GM12878 (cell line): ENCODE measurements around the gene STARD13. TPM values are rescaled to one million over a fixed set of nuclear protein-coding genes. Genes with fewer than 3 reads are reported as not detected.

Experiments used
- ATAC-seq: fragments of 200-7000 bp; cut with Tn5 transposase; 3 replicates; pipeline ENCODE4 v1.9.1; 2020; ENCODE audit warnings: mild to moderate bottlenecking, moderate library complexity
- BruUV-seq: library from RNA; stranded (reverse); fragments of 400-500 nt; replicated peaks from 2 replicates; lab custom pipeline; 2021; lab: Mats Ljungman, UMichigan
- CTCF ChIA-PET: fragments of 300-600 bp; sonication (Branson Sonifier 250); formaldehyde crosslinking; extraction: SDS; loops from one replicate; lab custom pipeline; 2021; ENCODE audit warnings: inconsistent platforms; lab: Yijun Ruan, JAX
- POLR2A ChIA-PET: fragments of 350-600 bp; formaldehyde crosslinking; extraction: SDS; loops from one replicate; lab custom pipeline; 2021; ENCODE audit warnings: inconsistent platforms; lab: Charles Lee
- RAD21 ChIA-PET: fragments of 300-600 bp; sonication (Branson Sonifier 250); formaldehyde crosslinking; loops from one replicate; lab custom pipeline; 2023; ENCODE audit warnings: antibody characterized with exemption; ENCODE audit not compliant: unreplicated experiment; lab: Charles Lee
- SMC1A ChIA-PET: fragments of 300-600 bp; sonication (Branson Sonifier 250); formaldehyde crosslinking; loops from one replicate; lab custom pipeline; 2023; ENCODE audit not compliant: unreplicated experiment, uncharacterized antibody; lab: Charles Lee
- DNase-seq: peaks from one replicate; pipeline ENCODE4 v3.0.0-alpha.2; 2011; ENCODE audit warnings: low read depth, low spot score
- FAIRE-seq: peaks from 3 replicates; lab custom pipeline; 2011; peaks lifted over from hg19 to GRCh38; lab: Jason Lieb, UNC
- H2AFZ ChIP-seq: 2 replicates; pipeline ENCODE4 v1.6.0; 2011; ENCODE audit warnings: low read depth, low read length, control low read depth; ENCODE audit not compliant: control insufficient read depth
- H3K27ac ChIP-seq: 2 replicates; pipeline ENCODE4 v1.5.1; 2011; ENCODE audit warnings: control low read depth; ENCODE audit not compliant: control insufficient read depth, insufficient read depth
- H3K27me3 ChIP-seq, 2 experiments: replicated peaks in 1 of 2; 2 replicates each; pipeline versions ENCODE4 v1.6.0 to v1.6.1; 2011; ENCODE audit warnings: low read length in 1 of 2; ENCODE audit not compliant: control insufficient read depth in 2 of 2, insufficient read depth in 2 of 2
- H3K36me3 ChIP-seq, 2 experiments: 2 replicates each; pipeline ENCODE4 v1.5.1; 2011; ENCODE audit warnings: low read length in 1 of 2; ENCODE audit not compliant: control insufficient read depth in 2 of 2, insufficient read depth in 2 of 2
- H3K4me1 ChIP-seq: 2 replicates; pipeline ENCODE4 v1.6.1; 2011; ENCODE audit warnings: mild to moderate bottlenecking, low read length, moderate library complexity, mixed read lengths; ENCODE audit not compliant: control insufficient read depth, insufficient read depth
- H3K4me2 ChIP-seq: 2 replicates; pipeline ENCODE4 v1.6.0; 2011; ENCODE audit warnings: control low read depth; ENCODE audit not compliant: control insufficient read depth, insufficient read depth
- H3K4me3 ChIP-seq: fragments of 200-600 bp; sonication (generic); 2 replicates; pipeline ENCODE4 v1.5.1; 2016
- H3K79me2 ChIP-seq: 2 replicates; pipeline ENCODE4 v1.6.0; 2011; ENCODE audit warnings: low read length; ENCODE audit not compliant: control insufficient read depth, insufficient read depth
- H3K9ac ChIP-seq: 2 replicates; pipeline ENCODE4 v1.8.0; 2011; ENCODE audit warnings: low read length, control low read depth, mixed read lengths; ENCODE audit not compliant: control insufficient read depth, insufficient read depth
- H3K9me3 ChIP-seq: replicated peaks from 3 replicates; pipeline ENCODE4 v1.5.1; 2011; ENCODE audit warnings: mild to moderate bottlenecking, low read length; ENCODE audit not compliant: control insufficient read depth, insufficient read depth
- H4K20me1 ChIP-seq: 2 replicates; pipeline ENCODE4 v1.6.0; 2011; ENCODE audit not compliant: control insufficient read depth, insufficient read depth
- BACH1 ChIP-seq: fragments of 450-650 bp; IDR thresholded peaks from 2 replicates; pipeline ENCODE4 v1.6.1; 2017; ENCODE audit warnings: mild to moderate bottlenecking, borderline replicate concordance
- CEBPZ ChIP-seq: fragments of 150-350 bp; IDR thresholded peaks from 2 replicates; pipeline ENCODE4 v1.6.1; 2016; ENCODE audit warnings: low read depth, low read length
- E4F1 ChIP-seq: fragments of 450-650 bp; IDR thresholded peaks from 2 replicates; pipeline ENCODE4 v1.6.1; 2018; ENCODE audit warnings: borderline replicate concordance, mild to moderate bottlenecking; ENCODE audit not compliant: partially characterized antibody
- EP300 ChIP-seq, 2 experiments: fragments of 150-350 bp in 1 of 2; IDR thresholded peaks; 2 replicates each; pipeline ENCODE4 v1.6.1; 2011 to 2012; ENCODE audit warnings: low read depth in 2 of 2, low read length in 2 of 2, borderline replicate concordance in 1 of 2, improper control_type of control experiment in 1 of 2, inconsistent platforms in 1 of 2; ENCODE audit not compliant: control insufficient read depth in 1 of 2
- MTA3 ChIP-seq: IDR thresholded peaks from 2 replicates; pipeline ENCODE4 v1.6.1; 2012; ENCODE audit warnings: low read length, inconsistent platforms, borderline replicate concordance
- NR2F1 ChIP-seq: fragments of 450-650 bp; conservative IDR thresholded peaks from 2 replicates; pipeline ENCODE4 v1.6.1; 2017; ENCODE audit warnings: mild to moderate bottlenecking
- RB1 ChIP-seq: fragments of 450-650 bp; formaldehyde crosslinking; IDR thresholded peaks from 2 replicates; pipeline ENCODE4 v1.6.1; 2017; ENCODE audit warnings: mild to moderate bottlenecking, borderline replicate concordance
- RELB ChIP-seq: fragments of 450-650 bp; IDR thresholded peaks from 2 replicates; pipeline ENCODE4 v1.6.1; 2017; ENCODE audit warnings: low read depth, mild to moderate bottlenecking, moderate library complexity
- SMC3 ChIP-seq: IDR thresholded peaks from 2 replicates; pipeline ENCODE4 v1.6.1; 2011; ENCODE audit warnings: low read length, improper control_type of control experiment, borderline replicate concordance
- WGBS: methylation state at CpG from one replicate; pipeline ENCODE4 v1.1.6; 2016; ENCODE audit warnings: low lambda C conversion rate; ENCODE audit not compliant: insufficient replicate concordance, insufficient coverage; ENCODE audit errors: missing lambda C conversion rate; 5-methylcytosine and 5-hydroxymethylcytosine counted together
- in situ Hi-C: fragments of 300-500 bp; cut with MboI; formaldehyde crosslinking; loops from 9 replicates; pipeline ENCODE4 v1.14.3; 2018; ENCODE audit warnings: mixed read lengths
- intact Hi-C: fragments of 100-400 bp; cut with micrococcal nuclease; formaldehyde crosslinking; loops from one replicate; pipeline ENCODE4 v1.14.2; 2022; ENCODE audit not compliant: unreplicated experiment
- polyA plus RNA-seq, 11 experiments: library from polyadenylated mRNA; depleted of rRNA in 4 of 11; unstranded in 6 of 11; stranded (reverse) in 5 of 11; fragments of >200 nt; fragmentation: Nextera tagmentation in 4 of 11; fragmentation: Illumina TruSeq in 1 of 11; extraction: Ambion mirVana in 4 of 11; extraction: Trizol in 1 of 11; gene quantifications; 1 replicate in 1 of 11; 2 replicates in 10 of 11; pipeline versions ENCODE4 v1.2.1 to v1.2.3, GENCODE V29; 2011 to 2016; ENCODE audit warnings: inconsistent platforms in 2 of 11, missing spikeins in 2 of 11, low read depth in 1 of 11
- total RNA-seq, 4 experiments: library from RNA; depleted of rRNA in 3 of 4; stranded (reverse); fragments of >200 nt in 3 of 4; fragmentation: Illumina TruSeq in 1 of 4; extraction: Trizol in 1 of 4; gene quantifications; 2 replicates each; pipeline versions ENCODE4 v1.2.1 to v1.2.3, GENCODE V29; 2013 to 2021

STARD13 gene
- total and polyA plus RNA-seq, 10 of the 15 experiments (the other 5 are each of a cell fraction or from before 2014, with no cell fraction given), result 4.0 to 41.6 (median 10.1) TPM

- intact Hi-C loops, result no loop called here
- Histone ChIP-seq H3K4me2 (no peak overlapping the region), H3K9me3 (no peaks in the 10 kb centered on the region), H2AFZ (no peak overlapping the region), H3K4me1 (no peaks in the 10 kb centered on the region), H4K20me1 (no peaks in the 10 kb centered on the region), H3K27ac (no peak overlapping the region), H3K4me3 (no peak overlapping the region), H3K9ac (no peak overlapping the region), H3K36me3 (no peaks in the 10 kb centered on the region), H3K79me2 (no peaks in the 10 kb centered on the region), H3K27me3 (no peaks in the 10 kb centered on the region)
- no peak for FAIRE-seq
- no peak for DNase-seq
- ChIA-PET RAD21 (no interaction called here), POLR2A (no interaction called here), SMC1A (no interaction called here), CTCF (no interaction called here)
- in situ Hi-C loops, result no loop called here
- WGBS, result 58% methylated on average over 7 of the region's 7 CpGs
- no TSS peak for BruUV-seq
- TF ChIP-seq CEBPZ (no peak), E4F1 (no peak), BACH1 (no peak), NR2F1 (no peak), RELB (no peak), RB1 (no peak), SMC3 (no peak), MTA3 (no peak), EP300 (IDR thresholded peaks at IDR 0.05; ENCODE audit: borderline replicate concordance in 1 of 2, control insufficient read depth in 1 of 2, low read depth in 2 of 2, low read length in 2 of 2) (no peak)
- no peak for ATAC-seq
Observed at GRCh38 chr13:33272531-33273124, 12.9 kb downstream of the STARD13 start.
